Cardiac ventricle fibroblast (primary cell): ENCODE data around the gene GPATCH1. TPM values are rescaled to one million over a fixed set of nuclear protein-coding genes. Genes with fewer than 3 reads are reported as not detected.

Source experiments
- total RNA-seq: library from RNA; depleted of rRNA; stranded (reverse); fragments of >200 nt; gene quantifications from 2 replicates; pipeline ENCODE4 v1.2.3, GENCODE V29; 2015

GPATCH1 gene, protein sequence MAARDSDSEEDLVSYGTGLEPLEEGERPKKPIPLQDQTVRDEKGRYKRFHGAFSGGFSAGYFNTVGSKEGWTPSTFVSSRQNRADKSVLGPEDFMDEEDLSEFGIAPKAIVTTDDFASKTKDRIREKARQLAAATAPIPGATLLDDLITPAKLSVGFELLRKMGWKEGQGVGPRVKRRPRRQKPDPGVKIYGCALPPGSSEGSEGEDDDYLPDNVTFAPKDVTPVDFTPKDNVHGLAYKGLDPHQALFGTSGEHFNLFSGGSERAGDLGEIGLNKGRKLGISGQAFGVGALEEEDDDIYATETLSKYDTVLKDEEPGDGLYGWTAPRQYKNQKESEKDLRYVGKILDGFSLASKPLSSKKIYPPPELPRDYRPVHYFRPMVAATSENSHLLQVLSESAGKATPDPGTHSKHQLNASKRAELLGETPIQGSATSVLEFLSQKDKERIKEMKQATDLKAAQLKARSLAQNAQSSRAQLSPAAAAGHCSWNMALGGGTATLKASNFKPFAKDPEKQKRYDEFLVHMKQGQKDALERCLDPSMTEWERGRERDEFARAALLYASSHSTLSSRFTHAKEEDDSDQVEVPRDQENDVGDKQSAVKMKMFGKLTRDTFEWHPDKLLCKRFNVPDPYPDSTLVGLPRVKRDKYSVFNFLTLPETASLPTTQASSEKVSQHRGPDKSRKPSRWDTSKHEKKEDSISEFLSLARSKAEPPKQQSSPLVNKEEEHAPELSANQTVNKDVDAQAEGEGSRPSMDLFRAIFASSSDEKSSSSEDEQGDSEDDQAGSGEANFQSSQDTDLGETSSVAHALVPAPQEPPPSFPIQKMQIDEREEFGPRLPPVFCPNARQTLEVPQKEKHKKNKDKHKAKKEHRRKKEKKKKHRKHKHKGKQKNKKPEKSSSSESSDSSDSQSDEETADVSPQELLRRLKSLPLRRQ
- 5.2 and 6.7 TPM in 2 replicates for total RNA-seq

DNA sequence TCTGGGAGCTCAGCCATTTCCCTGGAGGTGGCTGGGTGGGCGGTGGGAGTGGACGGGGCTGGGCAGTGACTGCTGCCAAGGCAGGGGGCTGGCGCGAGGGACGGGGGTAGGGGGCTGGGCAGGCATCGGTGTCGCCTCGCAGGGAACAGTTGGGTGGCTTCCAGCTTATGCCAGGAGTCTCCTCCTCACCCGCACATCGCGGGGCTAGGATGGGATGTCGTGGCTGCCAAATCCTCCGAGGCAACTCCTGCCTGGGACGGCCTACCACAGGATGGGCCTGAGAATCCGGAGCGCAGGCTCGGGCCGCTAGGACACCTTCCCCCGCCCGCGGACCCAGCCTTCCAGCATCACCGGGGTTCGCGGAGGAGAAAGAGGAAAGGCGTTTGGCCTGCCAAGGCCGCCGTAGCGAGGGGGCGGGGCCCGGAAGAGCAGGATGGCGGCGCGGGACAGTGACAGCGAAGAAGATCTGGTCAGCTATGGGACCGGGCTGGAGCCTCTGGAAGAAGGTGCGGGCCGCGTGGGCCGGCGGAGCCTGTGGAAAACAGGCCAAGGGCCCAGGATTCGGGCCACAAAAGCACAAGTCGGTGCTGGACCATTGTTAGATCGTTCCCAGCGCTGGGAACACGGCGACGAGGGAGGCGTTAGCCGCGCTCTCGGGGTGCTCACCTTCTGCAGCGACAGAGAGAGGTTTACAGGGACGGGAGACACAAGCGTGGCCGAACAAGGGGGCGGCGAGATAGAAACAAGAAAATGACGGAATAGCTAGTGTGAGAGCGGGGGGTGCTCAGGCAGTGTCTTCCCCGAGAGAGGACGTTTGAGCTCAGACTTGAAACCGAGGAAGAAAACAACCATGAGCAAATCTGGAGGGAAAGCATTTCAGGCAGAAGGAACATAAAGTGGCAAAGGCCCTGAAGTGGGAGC is at the start of gene GPATCH1:
GPATCH1 (plus strand) TSS at position 421 of the 921 bp plus-strand sequence; CDS start at position 434, 13 bp downstream.

DNA sequence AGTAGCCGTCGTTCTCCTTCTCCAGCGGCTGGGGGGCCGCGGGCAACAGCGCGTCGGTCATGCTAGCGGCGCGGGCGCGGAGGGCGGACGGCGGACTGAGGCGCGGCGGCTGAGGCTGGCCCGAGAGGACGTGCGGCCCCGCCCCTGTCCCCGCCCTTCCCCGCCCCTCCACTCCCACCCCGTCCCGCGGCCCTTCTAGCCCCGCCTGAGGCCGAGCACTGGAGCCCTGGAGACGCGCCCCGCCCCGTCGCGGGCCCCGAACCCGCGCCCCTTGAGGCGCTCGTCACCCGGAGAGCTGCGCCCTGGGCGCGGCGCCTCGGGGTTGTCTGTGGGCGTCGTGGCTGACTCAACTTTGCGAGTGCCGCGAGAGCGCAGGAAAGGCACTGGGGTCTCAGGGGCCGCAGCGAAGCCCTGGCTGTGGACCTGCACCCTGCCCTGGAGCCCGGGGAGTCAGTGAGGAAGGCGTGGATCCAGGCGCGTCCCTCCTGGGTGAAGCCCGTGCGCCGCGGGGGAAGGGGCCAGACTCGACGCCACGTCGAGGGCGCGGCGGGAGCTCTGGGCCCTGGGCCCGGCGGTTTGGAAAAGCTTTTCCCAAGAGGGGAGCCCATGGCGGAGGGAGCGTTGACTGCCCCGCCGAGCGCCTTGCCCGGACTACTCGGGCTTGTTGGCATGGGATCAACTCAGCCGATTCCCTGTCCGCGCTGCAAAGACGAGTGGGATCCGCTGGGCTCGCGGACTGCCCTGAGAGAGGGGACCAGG is 16.0 kb upstream of the GPATCH1 start, which contains the start of gene RHPN2:
RHPN2 (minus strand) TSS at position 97 of the 759 bp plus-strand sequence; CDS start at position 61, 36 bp downstream.

DNA sequence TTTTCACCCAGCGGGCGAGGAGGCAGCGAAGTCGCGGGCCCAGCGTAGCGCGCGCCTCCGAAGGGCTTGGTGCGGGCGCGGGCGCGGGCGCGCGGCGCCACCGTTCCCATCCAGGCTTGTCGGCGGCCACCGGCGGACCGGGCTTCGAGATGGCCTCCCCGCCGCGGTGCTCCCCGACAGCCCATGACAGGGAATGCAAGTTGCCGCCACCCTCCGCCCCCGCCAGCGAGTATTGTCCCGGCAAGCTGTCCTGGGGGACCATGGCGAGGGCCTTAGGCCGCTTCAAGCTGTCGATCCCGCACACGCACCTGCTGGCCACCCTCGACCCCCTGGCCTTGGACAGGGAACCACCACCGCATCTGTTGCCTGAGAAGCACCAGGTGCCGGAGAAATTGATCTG is 51.0 kb downstream of the GPATCH1 start, which contains the start of gene WDR88:
WDR88 (plus strand) TSS at position 94 of the 400 bp plus-strand sequence; CDS start at position 150, 56 bp downstream.

Other genes with a start within 250 kb of the GPATCH1 start
- gene SLC7A9, start 211.4 kb upstream of the GPATCH1 start, total RNA-seq, result not detected in 2 replicates
- gene CEP89, start 109.2 kb upstream of the GPATCH1 start, total RNA-seq, result 9.2 and 9.7 TPM in 2 replicates
- 2.3 and 2.8 TPM in 2 replicates for gene FAAP24, start 108.9 kb upstream of the GPATCH1 start, total RNA-seq
- 1.8 and 5.1 TPM in 2 replicates for gene RHPN2, start 16.3 kb upstream of the GPATCH1 start, total RNA-seq
- not detected in 2 replicates for gene WDR88, start 50.9 kb downstream of the GPATCH1 start, total RNA-seq
- gene LRP3, start 113.1 kb downstream of the GPATCH1 start, total RNA-seq, result 40.7 and 48.3 TPM in 2 replicates
- 0.44 and 1.00 TPM in 2 replicates for gene SLC7A10, start 144.7 kb downstream of the GPATCH1 start, total RNA-seq
- gene CEBPA, start 221.4 kb downstream of the GPATCH1 start, total RNA-seq, result 5.7 and 8.1 TPM in 2 replicates